DMS53 treated with DMSO at 0.1 percent for 48 hours (cell line): Measurements from ENCODE around the gene ADAD2.

Experiments
- DNase-seq: peaks from one replicate; lab custom pipeline; 2025; ENCODE audit not compliant: unreplicated experiment; lab: John Stamatoyannopoulos, UW

The ADAD2 gene

DNA sequence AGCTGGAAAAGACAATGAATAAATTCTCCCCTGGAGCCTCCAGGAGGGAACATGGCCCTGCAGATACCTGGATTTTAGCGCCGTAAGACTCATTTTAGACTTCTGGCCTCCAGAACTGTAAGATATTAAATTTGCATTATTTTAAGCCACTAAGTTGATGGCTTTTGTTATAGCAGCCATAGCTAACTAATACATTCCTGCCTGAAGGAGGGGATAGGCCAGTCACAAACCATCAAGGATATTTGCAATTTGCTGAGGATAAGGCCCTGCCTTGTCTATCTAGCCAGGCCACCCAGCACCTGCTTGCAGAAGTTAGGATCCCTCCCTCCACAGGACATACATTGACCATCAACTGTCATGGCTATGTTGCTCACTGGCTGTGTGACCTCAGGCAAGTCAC is 53.8 kb downstream of the ADAD2 start:
- no peak for DNase-seq

- DNase-seq, result no peak
Measured at GRCh38 chr16:84245956-84246678, 55.2 kb downstream of the ADAD2 start.

- no peak for DNase-seq
Measured at GRCh38 chr16:84246679-84247077, 55.7 kb downstream of the ADAD2 start.
